HepG2 (cell line): ENCODE data around the gene TOP3B. TPM values are rescaled to one million over a fixed set of nuclear protein-coding genes. Genes with fewer than 3 reads are reported as not detected.

Experiments
- BATF2 ChIP-seq: sonication (generic); formaldehyde crosslinking; IDR thresholded peaks from 2 replicates; pipeline ENCODE4 v1.8.0; 2022; ENCODE audit warnings: mild to moderate bottlenecking, missing genetic modification reagents, moderate library complexity
- GTF2F1 ChIP-seq: fragments of 150-350 bp; IDR thresholded peaks from 2 replicates; pipeline ENCODE4 v1.6.1; 2014; ENCODE audit warnings: low read length
- HMG20B ChIP-seq: conservative IDR thresholded peaks from 2 replicates; pipeline ENCODE4 v1.6.1; 2016; ENCODE audit warnings: missing genetic modification reagents, missing compliant biosample characterization
- HOXA3 ChIP-seq: sonication (generic); formaldehyde crosslinking; IDR thresholded peaks from 2 replicates; pipeline ENCODE4 v1.5.0; 2020; ENCODE audit warnings: missing genetic modification reagents
- MLLT10 ChIP-seq: sonication (generic); formaldehyde crosslinking; IDR thresholded peaks from 2 replicates; pipeline ENCODE4 v1.4.0; 2020; ENCODE audit warnings: missing genetic modification reagents
- MXD1 ChIP-seq: sonication (generic); formaldehyde crosslinking; IDR thresholded peaks from 2 replicates; pipeline ENCODE4 v1.4.0; 2020; ENCODE audit warnings: mild to moderate bottlenecking, missing genetic modification reagents
- REST ChIP-seq, 2 experiments: IDR thresholded peaks; 2 replicates each; pipeline ENCODE4 v1.6.1; 2011 to 2012; ENCODE audit warnings: low read length in 2 of 2, borderline replicate concordance in 1 of 2, low read depth in 1 of 2, mild to moderate bottlenecking in 1 of 2, moderate library complexity in 1 of 2
- SIN3B ChIP-seq: fragments of 150-350 bp; IDR thresholded peaks from 2 replicates; pipeline ENCODE4 v1.6.1; 2014; ENCODE audit warnings: low read length
- SIX4 ChIP-seq: sonication (generic); formaldehyde crosslinking; IDR thresholded peaks from 2 replicates; pipeline ENCODE4 v1.4.0; 2020; ENCODE audit warnings: missing genetic modification reagents
- SRSF4 ChIP-seq: fragments of 200-400 bp; formaldehyde crosslinking; IDR thresholded peaks from one replicate; pipeline ENCODE4 v1.6.1; 2018; ENCODE audit warnings: mild to moderate bottlenecking, low read depth, low read length, moderate library complexity; ENCODE audit not compliant: poor library complexity, severe bottlenecking
- TFDP1 ChIP-seq: IDR thresholded peaks from 2 replicates; pipeline ENCODE4 v1.6.1; 2016; ENCODE audit warnings: missing compliant biosample characterization, missing genetic modification reagents, borderline replicate concordance
- WIZ ChIP-seq: sonication (generic); formaldehyde crosslinking; IDR thresholded peaks from 2 replicates; pipeline ENCODE4 v1.5.1; 2020; ENCODE audit warnings: mild to moderate bottlenecking, missing genetic modification reagents
- ZBTB42 ChIP-seq: sonication (generic); formaldehyde crosslinking; IDR thresholded peaks from 2 replicates; pipeline ENCODE4 v1.5.0; 2020; ENCODE audit warnings: mild to moderate bottlenecking, missing genetic modification reagents
- ZNF362 ChIP-seq: sonication (generic); formaldehyde crosslinking; IDR thresholded peaks from 2 replicates; pipeline ENCODE4 v1.4.0; 2020; ENCODE audit warnings: missing genetic modification reagents, mild to moderate bottlenecking, borderline replicate concordance
- ZNF510 ChIP-seq: sonication (generic); formaldehyde crosslinking; IDR thresholded peaks from 2 replicates; pipeline ENCODE4 v1.4.0; 2020; ENCODE audit warnings: low read depth, mild to moderate bottlenecking, missing genetic modification reagents
- ZNF687 ChIP-seq: sonication (generic); formaldehyde crosslinking; IDR thresholded peaks from 2 replicates; pipeline ENCODE4 v1.5.1; 2020; ENCODE audit warnings: mild to moderate bottlenecking, missing genetic modification reagents, moderate library complexity
- ZNF737 ChIP-seq: sonication (generic); formaldehyde crosslinking; IDR thresholded peaks from 2 replicates; pipeline ENCODE4 v1.5.0; 2020; ENCODE audit warnings: missing genetic modification reagents, mild to moderate bottlenecking, borderline replicate concordance
- ZNF766 ChIP-seq: sonication (generic); formaldehyde crosslinking; IDR thresholded peaks from 2 replicates; pipeline ENCODE4 v1.5.0; 2020; ENCODE audit warnings: missing genetic modification reagents, borderline replicate concordance
- polyA plus RNA-seq, 8 experiments: library from polyadenylated mRNA; depleted of rRNA in 3 of 8; stranded (reverse) in 7 of 8; unstranded in 1 of 8; fragments of >200 nt; fragmentation: Illumina TruSeq in 4 of 8; extraction: Trizol in 4 of 8; gene quantifications; 2 replicates each; pipeline versions ENCODE4 v1.2.1 to v1.2.3, GENCODE V29; 2011 to 2016; ENCODE audit warnings: low read depth in 4 of 8, missing spikeins in 1 of 8, mixed read lengths in 1 of 8; ENCODE audit not compliant: insufficient read depth in 1 of 8
- total RNA-seq, 5 experiments: library from RNA; depleted of rRNA; stranded (reverse); fragments of >200 nt; fragmentation: Illumina TruSeq; extraction: Trizol; gene quantifications; 2 replicates each; pipeline ENCODE4 v1.2.3, GENCODE V29; 2016; ENCODE audit warnings: low read depth in 1 of 5

The TOP3B gene
- total and polyA plus RNA-seq, 2 of the 13 experiments (the other 11 are each of a cell fraction or from before 2014, with no cell fraction given): 28.5 to 29.7 TPM

GRCh38 chr22:21951931-21952465 lies 30.6 kb downstream of the TOP3B start (continued):
- TF ChIP-seq ZNF687: peak; percentile 80
- TF ChIP-seq TFDP1: 0 out of 2 replicates have a peak, but pooled peaks have one; percentile 18
- TF ChIP-seq REST (IDR thresholded peaks at IDR 0.05; ENCODE audit: borderline replicate concordance in 1 of 2, low read depth in 1 of 2, low read length in 2 of 2): no peak
- TF ChIP-seq HOXA3 (CRISPR knock-in tag): no peak
- TF ChIP-seq ZNF766 (CRISPR knock-in tag): no peak
- TF ChIP-seq SRSF4: no peak
- no peak for TF ChIP-seq SIX4 (CRISPR knock-in tag)
- TF ChIP-seq MLLT10: no peak
- no peak for TF ChIP-seq ZNF510 (CRISPR knock-in tag)
- TF ChIP-seq BATF2 (CRISPR knock-in tag): no peak
- TF ChIP-seq GTF2F1: no peak
- TF ChIP-seq SIN3B: no peak
- TF ChIP-seq HMG20B: no peak
- TF ChIP-seq MXD1 (CRISPR knock-in tag): peak; percentile 57; the same call in 1 of the 2 replicates
- TF ChIP-seq WIZ (CRISPR knock-in tag): peak; percentile 7; the same call in 1 of the 2 replicates
- no peak for TF ChIP-seq ZNF362 (CRISPR knock-in tag)
- TF ChIP-seq ZBTB42 (CRISPR knock-in tag): no peak
- TF ChIP-seq ZNF737 (CRISPR knock-in tag): no peak
